HUDEP-2 (cell line): ENCODE results near the gene PCSK2.

Experiments used
- DNase-seq, 76 experiments: peaks; one replicate each; lab custom pipeline; 2025; ENCODE audit not compliant: unreplicated experiment in 76 of 76; lab: John Stamatoyannopoulos, UW

PCSK2 gene

GRCh38 chr20:17470521-17470920 lies 243.7 kb downstream of the PCSK2 start:
- DNase-seq, result no peak

- DNase-seq, result no peak
Measured at GRCh38 chr20:17470973-17471372, 244.1 kb downstream of the PCSK2 start.

- DNase-seq, result no peak
Measured at GRCh38 chr20:17471606-17472187, 244.9 kb downstream of the PCSK2 start.

DNA sequence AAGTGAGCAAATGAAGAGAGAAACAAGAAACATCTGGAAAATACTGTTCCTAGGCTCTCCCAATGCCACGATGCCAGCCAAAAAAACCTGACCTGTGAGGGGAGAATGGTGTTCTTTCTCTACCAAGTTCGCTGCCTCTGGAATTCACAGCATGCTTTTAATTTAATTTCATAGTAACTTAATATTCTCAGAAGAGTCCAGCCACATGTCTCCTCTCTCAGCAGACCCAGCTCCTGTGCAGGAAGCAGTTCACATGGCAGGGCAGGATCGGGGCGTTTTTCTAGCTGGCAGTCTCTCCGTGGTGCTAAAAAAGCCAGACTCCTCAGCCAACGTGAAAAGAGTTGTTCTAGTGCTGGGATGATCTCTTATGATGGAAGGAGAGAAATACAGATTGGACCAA lies 246.8 kb downstream of the PCSK2 start:
- DNase-seq, result no peak

DNA sequence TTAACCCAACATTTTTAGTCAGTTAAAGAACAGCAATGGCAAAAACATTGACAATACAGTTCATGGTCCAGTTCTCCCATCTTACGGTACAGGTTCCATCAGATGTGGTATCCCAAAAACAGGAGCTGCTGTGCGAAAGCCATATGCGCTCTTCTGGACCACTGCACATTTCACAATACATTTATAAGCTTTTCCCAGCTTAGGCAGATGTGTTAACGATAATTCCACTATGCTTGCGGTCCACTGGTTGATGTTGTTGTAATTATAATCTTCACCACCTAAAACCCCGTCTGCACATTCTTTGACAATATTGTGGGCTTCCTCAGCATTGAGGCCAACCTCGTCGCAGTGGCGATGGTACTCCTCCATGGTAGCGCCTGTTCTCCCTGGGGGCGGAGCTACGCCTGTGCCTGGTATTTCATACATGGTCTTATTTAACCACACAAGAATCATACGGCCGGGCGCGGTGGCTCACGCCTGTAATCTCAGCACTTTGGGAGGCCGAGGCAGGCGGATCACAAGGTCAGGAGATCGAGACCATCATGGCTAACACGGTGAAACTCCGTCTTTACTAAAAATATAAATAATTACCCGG lies 252.3 kb downstream of the PCSK2 start:
- no peak for DNase-seq

DNA sequence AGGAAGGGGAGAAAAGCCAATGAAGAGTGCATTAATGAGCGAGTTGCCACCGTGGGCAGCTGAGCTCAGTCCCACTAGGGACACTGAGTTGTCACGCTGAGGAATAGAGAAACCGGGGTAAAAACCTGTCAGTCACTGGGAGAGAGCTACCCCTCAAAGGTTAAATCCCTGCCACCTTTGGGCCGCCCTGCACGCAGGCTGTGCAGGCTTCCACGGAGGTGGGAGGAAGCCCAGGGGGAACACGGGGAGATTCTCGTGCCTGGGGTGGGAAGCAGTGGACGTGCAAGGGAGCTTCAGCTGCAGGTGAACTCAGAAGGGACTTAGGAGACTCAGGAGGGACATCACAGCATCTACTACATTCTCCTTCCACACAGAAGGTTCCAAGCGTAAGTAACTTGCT lies 253.9 kb downstream of the PCSK2 start:
- no peak for DNase-seq

DNA sequence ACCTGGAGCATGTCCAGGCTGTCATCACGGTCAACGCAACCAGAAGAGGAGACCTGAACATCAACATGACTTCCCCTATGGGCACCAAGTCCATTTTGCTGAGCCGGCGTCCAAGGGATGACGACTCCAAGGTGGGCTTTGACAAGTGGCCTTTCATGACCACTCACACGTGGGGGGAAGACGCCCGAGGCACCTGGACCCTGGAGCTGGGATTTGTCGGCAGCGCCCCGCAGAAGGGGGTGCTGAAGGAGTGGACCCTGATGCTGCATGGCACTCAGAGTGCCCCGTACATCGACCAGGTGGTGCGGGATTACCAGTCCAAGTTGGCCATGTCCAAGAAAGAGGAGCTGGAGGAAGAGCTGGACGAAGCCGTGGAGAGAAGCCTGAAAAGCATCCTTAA lies 254.8 kb downstream of the PCSK2 start:
- DNase-seq, result no peak

DNA sequence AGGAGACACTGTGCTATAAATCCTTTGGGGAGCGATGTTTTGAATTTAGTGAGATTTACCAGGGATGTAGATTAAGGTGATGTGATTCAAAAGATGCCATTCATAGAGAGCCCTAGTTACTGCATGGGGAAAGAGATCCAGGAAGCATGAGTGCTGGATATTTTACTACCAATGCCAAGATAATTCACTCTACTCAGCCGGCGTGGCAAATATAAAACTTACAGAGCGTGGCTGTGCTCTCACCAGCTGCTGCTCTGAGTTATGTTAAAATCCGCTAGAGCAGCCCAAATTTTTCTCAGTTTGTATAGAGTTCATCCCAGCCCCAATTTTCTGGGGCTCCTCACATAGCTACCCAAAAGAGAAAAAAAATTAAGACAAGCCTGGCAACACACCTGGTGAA lies 255.7 kb downstream of the PCSK2 start:
- DNase-seq, result no peak

- no peak for DNase-seq
Measured at GRCh38 chr20:17485017-17485416, 258.2 kb downstream of the PCSK2 start.

- no peak for DNase-seq
Measured at GRCh38 chr20:17488916-17489600, 262.2 kb downstream of the PCSK2 start.

DNA sequence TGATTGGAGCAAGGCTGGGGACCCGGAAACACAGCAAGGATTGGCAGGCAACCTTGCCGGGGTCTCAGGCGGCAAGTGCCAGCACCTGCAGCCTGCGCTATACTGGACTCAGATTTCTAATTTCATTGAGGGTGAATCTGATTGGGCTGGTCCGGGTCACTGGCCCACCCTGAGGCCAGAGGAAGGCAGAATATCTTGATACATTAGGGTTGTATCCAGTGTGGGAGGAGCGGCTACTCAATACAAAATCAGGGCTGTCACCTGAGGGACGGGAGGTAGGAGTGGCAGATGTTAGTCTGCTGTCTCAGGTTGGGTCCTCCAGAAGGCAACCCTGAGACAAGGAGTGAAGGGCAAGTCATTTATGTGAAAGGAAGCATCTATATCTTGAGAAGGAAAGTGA lies 263.7 kb downstream of the PCSK2 start:
- no peak for DNase-seq

GRCh38 chr20:17491041-17491440 lies 264.2 kb downstream of the PCSK2 start:
- DNase-seq, result no peak

- no peak for DNase-seq
Measured at GRCh38 chr20:17491488-17491887, 264.6 kb downstream of the PCSK2 start.

GRCh38 chr20:17493173-17493572 lies 266.3 kb downstream of the PCSK2 start:
- no peak for DNase-seq

- no peak for DNase-seq
Measured at GRCh38 chr20:17494201-17494600, 267.4 kb downstream of the PCSK2 start.

DNA sequence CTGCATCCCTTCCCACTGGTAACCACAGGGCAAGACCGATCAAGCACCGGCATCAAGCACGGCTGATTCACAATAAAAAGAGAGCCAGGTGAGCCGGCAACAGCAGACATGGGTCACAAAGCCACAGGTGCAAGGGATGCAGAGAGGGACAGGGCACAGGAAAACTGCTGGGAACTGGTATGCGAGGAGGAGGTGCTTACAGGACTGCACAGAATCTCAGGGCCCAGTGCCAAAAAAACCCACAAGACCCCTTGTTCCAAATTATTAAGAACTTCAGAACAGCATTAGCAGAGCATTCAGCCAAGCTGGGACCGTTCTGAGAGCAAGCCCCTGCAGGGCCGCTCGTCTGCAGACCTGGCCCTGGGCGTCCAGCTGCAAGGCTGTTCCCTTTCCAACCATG lies 269.0 kb downstream of the PCSK2 start:
- DNase-seq, result no peak

DNA sequence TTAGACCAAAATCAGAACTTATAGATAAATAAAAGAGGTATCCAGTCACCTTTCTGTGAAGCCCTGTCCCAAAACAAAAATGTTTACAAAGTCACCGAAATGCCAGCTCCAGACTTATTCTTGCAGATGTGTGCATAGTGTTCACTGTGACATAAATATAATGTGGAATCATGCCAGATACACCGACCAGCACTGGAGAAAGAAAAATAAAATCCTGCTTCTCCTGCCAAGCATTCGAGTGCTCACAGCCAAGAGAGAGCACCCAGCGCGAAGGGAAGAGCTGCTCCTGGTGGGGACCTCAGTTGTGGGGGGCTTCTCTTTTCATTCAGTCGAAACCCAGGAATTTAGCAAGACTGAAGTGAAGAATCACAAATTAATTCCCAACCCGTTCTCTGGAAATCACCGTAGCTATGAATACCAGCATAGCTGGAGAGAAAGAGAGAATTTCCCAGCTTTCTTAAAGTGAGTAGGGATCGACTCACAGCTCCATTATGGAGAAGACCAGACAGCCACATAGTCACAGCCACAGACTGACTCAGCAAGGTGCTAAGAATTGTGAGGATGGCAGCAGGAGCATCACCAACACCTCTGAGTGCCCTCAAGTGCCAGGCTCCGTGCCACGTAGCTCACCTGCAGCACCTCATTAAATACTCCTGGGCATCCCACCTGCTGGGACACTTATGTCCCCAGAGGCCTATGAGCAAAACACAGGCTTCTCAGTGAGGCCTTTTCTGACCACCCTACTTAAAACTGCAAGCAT lies 271.2 kb downstream of the PCSK2 start:
- DNase-seq, result no peak

DNA sequence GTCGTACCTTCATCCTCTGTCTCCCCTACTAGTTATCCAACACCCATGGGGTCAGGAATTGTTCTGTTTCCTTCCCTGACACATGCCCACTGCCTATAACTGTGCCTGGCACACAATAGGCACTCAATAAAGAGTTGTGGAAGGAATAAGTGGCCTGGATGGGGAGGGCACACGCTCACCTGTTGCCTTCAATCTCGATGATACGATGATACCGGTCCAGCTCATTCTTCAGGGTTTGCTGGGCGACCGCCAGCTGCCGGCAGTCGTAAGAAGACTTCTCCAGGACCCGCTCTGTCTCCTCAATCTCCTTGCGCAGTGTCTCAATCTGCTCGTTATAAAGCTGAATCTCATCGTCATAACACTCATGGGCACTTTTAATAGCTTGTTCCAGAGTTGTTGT lies 271.8 kb downstream of the PCSK2 start:
- no peak for DNase-seq

- DNase-seq, result no peak
Measured at GRCh38 chr20:17499041-17499440, 272.2 kb downstream of the PCSK2 start.

GRCh38 chr20:17500271-17500670 lies 273.4 kb downstream of the PCSK2 start:
- DNase-seq, result no peak

GRCh38 chr20:17500826-17501225 lies 274.0 kb downstream of the PCSK2 start:
- no peak for DNase-seq

DNA sequence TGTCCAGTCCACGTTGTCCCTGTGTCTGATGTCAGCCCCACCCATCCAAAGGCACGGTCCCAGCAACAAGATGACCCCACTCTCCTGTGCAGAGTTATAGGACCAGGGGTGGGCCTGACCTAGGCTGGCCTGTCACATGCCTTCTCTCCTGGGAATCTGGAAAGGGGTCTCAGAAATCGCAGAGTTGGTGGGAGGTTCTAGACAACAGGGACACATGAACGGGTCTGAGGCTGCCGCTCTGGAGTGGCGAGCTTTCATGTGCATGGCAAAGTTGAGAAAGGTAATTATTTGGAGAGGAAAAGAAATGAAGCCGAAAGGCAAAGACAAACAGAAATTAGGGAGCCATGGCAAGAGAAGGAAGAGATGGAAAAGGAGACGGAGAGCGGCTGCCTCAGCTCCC lies 274.9 kb downstream of the PCSK2 start:
- no peak for DNase-seq
